ENCODE data around the gene HS3ST6. TPM values are rescaled to one million over a fixed set of nuclear protein-coding genes. Genes with fewer than 3 reads are reported as not detected.

HS3ST6 gene
- total and polyA plus RNA-seq, 2 donors (not counting 3 experiments of a cell fraction or from before 2014, with no cell fraction given) = not detected

DNA sequence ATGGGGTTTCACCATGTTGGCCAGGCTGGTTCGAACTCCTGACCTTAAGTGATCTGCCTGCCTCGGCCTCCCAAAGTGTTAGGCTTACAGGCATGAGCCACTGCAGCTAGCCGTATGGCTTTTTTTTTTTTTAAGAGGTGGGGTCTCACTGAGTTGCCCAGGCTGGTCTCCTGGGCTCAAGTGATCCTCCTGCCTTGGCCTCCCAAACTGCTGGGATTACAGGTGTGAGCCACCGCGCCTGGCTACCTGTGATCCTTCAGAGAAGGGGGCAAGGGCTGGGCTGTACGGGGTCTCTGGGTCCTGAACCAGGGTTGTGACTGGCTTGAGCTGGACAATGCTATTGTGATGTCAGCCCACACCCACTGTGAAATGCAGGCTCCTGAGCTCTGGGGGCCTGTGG lies 48.2 kb upstream of the HS3ST6 start, which contains the start of gene RNF151:
Gene RNF151, plus strand, starts transcription at position 397 of the 400 bp plus-strand sequence. CDS start 26 bp downstream, outside the sequence.
- H3K36me3 ChIP-seq (ENCODE audit: control insufficient read depth in 2 of 2, extremely low read depth in 1 of 2, insufficient read depth in 2 of 2, low read length in 2 of 2) = peaks cover 8 to 17% of the 10 kb centered on the region in 2 experiments
- H3K9me3 ChIP-seq (replicated peaks; ENCODE audit: control insufficient read depth, insufficient read depth, low read length) = no peaks in the 10 kb centered on the region
- peak within 1 kb of the TSS; percentile 92 for H3K9ac ChIP-seq (replicated peaks; ENCODE audit: extremely low read depth, insufficient read depth, low read length)
- H3K4me3 ChIP-seq (replicated peaks in 1 of 3; ENCODE audit: insufficient read depth in 1 of 3, low read depth in 1 of 3, low read length in 3 of 3) = peak within 1 kb of the TSS; percentile 58 to 89 (median 71)
- H3K79me2 ChIP-seq (ENCODE audit: control insufficient read depth, insufficient read depth, low read length) = peaks cover 39% of the 10 kb centered on the region
- H3K4me1 ChIP-seq (ENCODE audit: control insufficient read depth, extremely low read depth, insufficient read depth, low read length) = peaks cover 22% of the 10 kb centered on the region
- no peaks in the 10 kb centered on the region for H4K20me1 ChIP-seq (replicated peaks; ENCODE audit: control insufficient read depth, extremely low read depth, insufficient read depth, low read length)
- no peak within 1 kb of the TSS for H2AFZ ChIP-seq (ENCODE audit: low read depth, low read length)
- DNase-seq (ENCODE audit: low read depth, low spot score) (no peak), FAIRE-seq (no peak)
- H3K9me1 ChIP-seq (replicated peaks; ENCODE audit: control insufficient read depth, extremely low read depth, insufficient read depth, low read length) = no peaks in the 10 kb centered on the region
- intact Hi-C loops (cut with micrococcal nuclease) (no loop called here), dilution Hi-C loops (cut with MboI; ENCODE audit: extremely low pct_ligation_motif_present, low sequenced_read_pairs) (no loop called here)
- ChIA-PET CTCF (interaction anchor here (0.5 to 1.2 kb wide), 2 partner anchors 171 to 174 kb away, joined by 3 read pairs; no protein-coding TSS in a partner anchor), POLR2A (no interaction called here)
- no peak for TF ChIP-seq MYC (IDR thresholded peaks at IDR 0.05; ENCODE audit: low read depth, low read length)
- TF ChIP-seq GATA2 (IDR thresholded peaks at IDR 0.05; ENCODE audit: insufficient read depth, insufficient read length, low read depth, low read length) = no peak
- TF ChIP-seq, protein P1, sequence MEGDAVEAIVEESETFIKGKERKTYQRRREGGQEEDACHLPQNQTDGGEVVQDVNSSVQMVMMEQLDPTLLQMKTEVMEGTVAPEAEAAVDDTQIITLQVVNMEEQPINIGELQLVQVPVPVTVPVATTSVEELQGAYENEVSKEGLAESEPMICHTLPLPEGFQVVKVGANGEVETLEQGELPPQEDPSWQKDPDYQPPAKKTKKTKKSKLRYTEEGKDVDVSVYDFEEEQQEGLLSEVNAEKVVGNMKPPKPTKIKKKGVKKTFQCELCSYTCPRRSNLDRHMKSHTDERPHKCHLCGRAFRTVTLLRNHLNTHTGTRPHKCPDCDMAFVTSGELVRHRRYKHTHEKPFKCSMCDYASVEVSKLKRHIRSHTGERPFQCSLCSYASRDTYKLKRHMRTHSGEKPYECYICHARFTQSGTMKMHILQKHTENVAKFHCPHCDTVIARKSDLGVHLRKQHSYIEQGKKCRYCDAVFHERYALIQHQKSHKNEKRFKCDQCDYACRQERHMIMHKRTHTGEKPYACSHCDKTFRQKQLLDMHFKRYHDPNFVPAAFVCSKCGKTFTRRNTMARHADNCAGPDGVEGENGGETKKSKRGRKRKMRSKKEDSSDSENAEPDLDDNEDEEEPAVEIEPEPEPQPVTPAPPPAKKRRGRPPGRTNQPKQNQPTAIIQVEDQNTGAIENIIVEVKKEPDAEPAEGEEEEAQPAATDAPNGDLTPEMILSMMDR (IDR thresholded peaks at IDR 0.05; ENCODE audit: extremely low read depth in 1 of 2, insufficient read depth in 1 of 2, low read depth in 1 of 2, low read length in 2 of 2) = no peak
- no peak for TF ChIP-seq POLR2AphosphoS5 (IDR thresholded peaks at IDR 0.05; ENCODE audit: insufficient read depth, low read depth, low read length)
- no peak for TF ChIP-seq FOS (IDR thresholded peaks at IDR 0.05; ENCODE audit: borderline replicate concordance, insufficient read depth, low read length)
- TF ChIP-seq EZH2 (IDR thresholded peaks at IDR 0.05; ENCODE audit: borderline replicate concordance, low read depth, low read length, severe bottlenecking) = no peak
- TF ChIP-seq JUN (IDR thresholded peaks at IDR 0.05; ENCODE audit: borderline replicate concordance, insufficient read depth, insufficient read length, low read depth) = no peak
- no peak for TF ChIP-seq MAX (IDR thresholded peaks at IDR 0.05; ENCODE audit: insufficient read depth, insufficient read length)
- TF ChIP-seq POLR2A (IDR thresholded peaks at IDR 0.05; ENCODE audit: low read depth, low read length) = no peak
- BruUV-seq (replicated peaks) = no TSS peak
- peak within 1 kb of the TSS; percentile 81 for H3K4me2 ChIP-seq (ENCODE audit: insufficient read depth, low read length)
- no peak within 1 kb of the TSS for H3K27ac ChIP-seq (ENCODE audit: insufficient read depth, low read depth, low read length)
- H3K27me3 ChIP-seq (ENCODE audit: control insufficient read depth in 2 of 2, insufficient read depth in 2 of 2, low read length in 2 of 2) = no peaks in the 10 kb centered on the region
